ENCODE results near the gene C2orf92.

The C2orf92 gene

GRCh38 chr2:97714084-97714949 is 44.8 kb downstream of the C2orf92 start:
- no peaks in the 10 kb centered on the region for H3K36me3 ChIP-seq (ENCODE audit: control insufficient read depth, low read length)
- no peaks in the 10 kb centered on the region for H3F3A ChIP-seq (ENCODE audit: control insufficient read depth, insufficient read depth)
- H3K27ac ChIP-seq (ENCODE audit: low read depth, low read length), result no peak overlapping the region
- no peak overlapping the region for H3K4me3 ChIP-seq (ENCODE audit: low read length)
- no peaks in the 10 kb centered on the region for H3K9me2 ChIP-seq (replicated peaks; ENCODE audit: control insufficient read depth, low read length)
- H4K20me1 ChIP-seq (ENCODE audit: control insufficient read depth, insufficient read depth, low read depth, low read length), result no peaks in the 10 kb centered on the region
- H3K79me2 ChIP-seq (ENCODE audit: control insufficient read depth, low read length), result no peaks in the 10 kb centered on the region
- no peaks in the 10 kb centered on the region for H3K27me3 ChIP-seq (ENCODE audit: control insufficient read depth, low read length)
- no peak for TF ChIP-seq EZH2phosphoT487 (IDR thresholded peaks at IDR 0.05; ENCODE audit: borderline replicate concordance, low read length)
- no peak for TF ChIP-seq CTCF (IDR thresholded peaks at IDR 0.05; ENCODE audit: low read depth, low read length, poor library complexity, severe bottlenecking)
- no peak overlapping the region for H3K4me2 ChIP-seq (ENCODE audit: low read length)
- no peaks in the 10 kb centered on the region for H3K9me3 ChIP-seq (ENCODE audit: control insufficient read depth, insufficient read depth, low read length)
- H3K4me1 ChIP-seq (ENCODE audit: control insufficient read depth, low read length), result peaks cover 20% of the 10 kb centered on the region

- Histone ChIP-seq H3K4me1 (ENCODE audit: control insufficient read depth, low read length) (peaks cover 21% of the 10 kb centered on the region), H3K27me3 (ENCODE audit: control insufficient read depth, low read length) (no peaks in the 10 kb centered on the region), H3F3A (ENCODE audit: control insufficient read depth, insufficient read depth) (no peaks in the 10 kb centered on the region), H3K27ac (ENCODE audit: low read depth, low read length) (no peak overlapping the region), H3K36me3 (ENCODE audit: control insufficient read depth, low read length) (no peaks in the 10 kb centered on the region), H3K9me3 (ENCODE audit: control insufficient read depth, insufficient read depth, low read length) (no peaks in the 10 kb centered on the region), H3K9me2 (replicated peaks; ENCODE audit: control insufficient read depth, low read length) (no peaks in the 10 kb centered on the region), H4K20me1 (ENCODE audit: control insufficient read depth, insufficient read depth, low read depth, low read length) (no peaks in the 10 kb centered on the region), H3K79me2 (ENCODE audit: control insufficient read depth, low read length) (no peaks in the 10 kb centered on the region), H3K4me2 (ENCODE audit: low read length) (no peak overlapping the region), H3K4me3 (ENCODE audit: low read length) (no peak overlapping the region)
- TF ChIP-seq EZH2phosphoT487 (IDR thresholded peaks at IDR 0.05; ENCODE audit: borderline replicate concordance, low read length), result no peak
- TF ChIP-seq CTCF (IDR thresholded peaks at IDR 0.05; ENCODE audit: low read depth, low read length, poor library complexity, severe bottlenecking), result no peak
These were observed 45.6 kb downstream of the C2orf92 start for GRCh38 chr2:97714950-97715652.

- Histone ChIP-seq H3K4me1 (ENCODE audit: control insufficient read depth, low read length) (peaks cover 21% of the 10 kb centered on the region), H3K27ac (ENCODE audit: low read depth, low read length) (no peak overlapping the region)
These were observed 46.6 kb downstream of the C2orf92 start for GRCh38 chr2:97715951-97716694.

More at GRCh38 chr2:97715951-97716694, 46.6 kb downstream of the C2orf92 start:
- no peaks in the 10 kb centered on the region for H3K79me2 ChIP-seq (ENCODE audit: control insufficient read depth, low read length)
- no peaks in the 10 kb centered on the region for H3K9me3 ChIP-seq (ENCODE audit: control insufficient read depth, insufficient read depth, low read length)
- no peaks in the 10 kb centered on the region for H3K36me3 ChIP-seq (ENCODE audit: control insufficient read depth, low read length)
- H3K4me2 ChIP-seq (ENCODE audit: low read length), result no peak overlapping the region
- no peaks in the 10 kb centered on the region for H4K20me1 ChIP-seq (ENCODE audit: control insufficient read depth, insufficient read depth, low read depth, low read length)
- H3F3A ChIP-seq (ENCODE audit: control insufficient read depth, insufficient read depth), result no peaks in the 10 kb centered on the region
- no peak overlapping the region for H3K4me3 ChIP-seq (ENCODE audit: low read length)
- no peaks in the 10 kb centered on the region for H3K27me3 ChIP-seq (ENCODE audit: control insufficient read depth, low read length)
- TF ChIP-seq CTCF (IDR thresholded peaks at IDR 0.05; ENCODE audit: low read depth, low read length, poor library complexity, severe bottlenecking), result no peak
- TF ChIP-seq EZH2phosphoT487 (IDR thresholded peaks at IDR 0.05; ENCODE audit: borderline replicate concordance, low read length), result no peak
- H3K9me2 ChIP-seq (replicated peaks; ENCODE audit: control insufficient read depth, low read length), result no peaks in the 10 kb centered on the region
